B cell (primary cell): ENCODE results near the gene SDK2. TPM values are rescaled to one million over a fixed set of nuclear protein-coding genes. Genes with fewer than 3 reads are reported as not detected.

Experiments used
- ATAC-seq: fragments of 200-7000 bp; cut with Tn5 transposase; one replicate; pipeline ENCODE4 v1.10.0; 2021; ENCODE audit warnings: low read depth, mild to moderate bottlenecking, moderate number of reproducible peaks, moderate library complexity
- CTCF ChIA-PET: fragments of 350-600 bp; sonication (Branson Sonifier 250); formaldehyde crosslinking; loops from one replicate; lab custom pipeline; 2021; ENCODE audit warnings: antibody characterized with exemption, inconsistent platforms; lab: Charles Lee
- POLR2A ChIA-PET: fragments of 350-600 bp; sonication (Branson Sonifier 250); formaldehyde crosslinking; loops from one replicate; lab custom pipeline; 2021; ENCODE audit warnings: antibody characterized with exemption; lab: Charles Lee
- DNase-seq: peaks from one replicate; pipeline ENCODE4 v3.0.0; 2013
- H2AFZ ChIP-seq: 2 replicates; pipeline ENCODE4 v1.6.1; 2012; ENCODE audit warnings: mild to moderate bottlenecking, low read depth, low read length; ENCODE audit not compliant: insufficient read depth, poor library complexity, severe bottlenecking
- H3K27ac ChIP-seq, 2 donors: 1 replicate in 1 of 2; 2 replicates in 1 of 2; pipeline ENCODE4 v1.5.1; 2012 to 2013; ENCODE audit warnings: low read length in 2 of 2, mild to moderate bottlenecking in 2 of 2, moderate library complexity in 1 of 2
- H3K27me3 ChIP-seq, 4 experiments: fragments of 200-600 bp in 1 of 4; sonication (generic) in 1 of 4; replicated peaks in 1 of 4; 1 replicate in 2 of 4; 2 replicates in 2 of 4; pipeline versions ENCODE4 v1.6.1 to v1.7.0; 2013 to 2016; ENCODE audit warnings: low read length in 3 of 4, mild to moderate bottlenecking in 2 of 4, mixed read lengths in 1 of 4, moderate library complexity in 1 of 4; ENCODE audit not compliant: insufficient read depth in 4 of 4, control insufficient read depth in 3 of 4; ENCODE audit errors: control extremely low read depth in 1 of 4
- H3K36me3 ChIP-seq, 2 experiments: replicated peaks in 1 of 2; 1 replicate in 1 of 2; 2 replicates in 1 of 2; pipeline versions ENCODE4 v1.6.1 to v1.7.1; 2013; ENCODE audit warnings: low read length in 1 of 2; ENCODE audit not compliant: insufficient read depth in 2 of 2, control insufficient read depth in 1 of 2; ENCODE audit errors: control extremely low read depth in 1 of 2, extremely low read depth in 1 of 2
- H3K4me1 ChIP-seq, 2 donors: fragments of 200-600 bp in 1 of 2; sonication (generic) in 1 of 2; 1 replicate in 1 of 2; 2 replicates in 1 of 2; pipeline versions ENCODE4 v1.5.1 to v1.6.1; 2013 to 2017; ENCODE audit warnings: low read length in 2 of 2; ENCODE audit not compliant: control insufficient read depth in 2 of 2, insufficient read depth in 2 of 2
- H3K4me2 ChIP-seq: replicated peaks from 2 replicates; pipeline ENCODE3; 2012; ENCODE audit warnings: mild to moderate bottlenecking, low read depth, low read length; ENCODE audit not compliant: poor library complexity, severe bottlenecking
- H3K4me3 ChIP-seq, 5 experiments: fragments of 200-600 bp in 1 of 5; sonication (generic) in 1 of 5; 1 replicate in 3 of 5; 2 replicates in 2 of 5; pipeline versions ENCODE4 v1.5.1 to v1.7.0; 2011 to 2016; ENCODE audit warnings: low read length in 4 of 5, mild to moderate bottlenecking in 4 of 5, low read depth in 2 of 5, control low read depth in 1 of 5, moderate library complexity in 1 of 5; ENCODE audit not compliant: insufficient read depth in 1 of 5; ENCODE audit errors: control extremely low read depth in 1 of 5, extremely low read depth in 1 of 5
- H3K79me2 ChIP-seq: fragments of 200-600 bp; sonication (generic); one replicate; pipeline ENCODE4 v1.6.0; 2016; ENCODE audit warnings: low read length; ENCODE audit not compliant: control insufficient read depth, insufficient read depth
- H3K9ac ChIP-seq: fragments of 200-600 bp; sonication (generic); 2 replicates; pipeline ENCODE4 v1.6.1; 2017; ENCODE audit warnings: mild to moderate bottlenecking, low read length, moderate library complexity
- H3K9me3 ChIP-seq, 3 donors: one replicate each; pipeline versions ENCODE4 v1.6.1 to v1.7.1; 2013; ENCODE audit warnings: low read length in 2 of 3; ENCODE audit not compliant: control insufficient read depth in 2 of 3, insufficient read depth in 1 of 3; ENCODE audit errors: control extremely low read depth in 1 of 3
- H4K20me1 ChIP-seq: 2 replicates; pipeline ENCODE4 v1.6.0; 2012; ENCODE audit warnings: mild to moderate bottlenecking, low read length; ENCODE audit not compliant: insufficient read depth, control insufficient read depth, poor library complexity, severe bottlenecking
- H3K27ac Mint-ChIP-seq: one replicate; pipeline ENCODE4 v1.8.0; 2021; ENCODE audit warnings: mixed read lengths
- H3K27me3 Mint-ChIP-seq: one replicate; pipeline ENCODE4 v1.8.0; 2021; ENCODE audit warnings: mixed read lengths
- H3K4me1 Mint-ChIP-seq: one replicate; pipeline ENCODE4 v1.8.0; 2021; ENCODE audit warnings: mixed read lengths
- H3K4me3 Mint-ChIP-seq: one replicate; pipeline ENCODE4 v1.8.0; 2021; ENCODE audit warnings: mixed read lengths
- H3K9me3 Mint-ChIP-seq: one replicate; pipeline ENCODE4 v1.8.0; 2022; ENCODE audit warnings: mixed read lengths; ENCODE audit not compliant: insufficient read depth
- EZH2 ChIP-seq: IDR thresholded peaks from 2 replicates; pipeline ENCODE4 v1.6.1; 2012; ENCODE audit warnings: borderline replicate concordance, low read depth, mild to moderate bottlenecking, moderate library complexity, low read length; ENCODE audit not compliant: insufficient read depth, poor library complexity, severe bottlenecking
- WGBS: methylation state at CpG from one replicate; pipeline ENCODE4 v1.1.5; 2013; ENCODE audit warnings: missing lambda C conversion rate; ENCODE audit not compliant: insufficient coverage; 5-methylcytosine and 5-hydroxymethylcytosine counted together
- intact Hi-C: fragments of 100-400 bp; cut with micrococcal nuclease; formaldehyde crosslinking; loops from one replicate; pipeline ENCODE4 v1.10.0; 2022
- polyA plus RNA-seq: library from polyadenylated mRNA; depleted of rRNA; stranded (reverse); fragments of >200 nt; gene quantifications from 2 replicates; pipeline ENCODE4 v1.2.3, GENCODE V29; 2012
- total RNA-seq, 2 donors: library from RNA; stranded (reverse); fragments of 120-200 nt in 1 of 2; gene quantifications; 1 replicate in 1 of 2; 2 replicates in 1 of 2; pipeline versions ENCODE4 v1.2.3 to v1.2.4, GENCODE V29; 2013 to 2022
- TF ChIP-seq, protein P1 (sequence below): fragments of 200-600 bp; IDR thresholded peaks from one replicate; pipeline ENCODE4 v1.8.0; 2022; ENCODE audit warnings: antibody characterized with exemption, mild to moderate bottlenecking

Gene SDK2
- total and polyA plus RNA-seq, 2 donors (not counting 1 experiment from before 2014, with no cell fraction given), result 3.2 to 13.0 TPM

DNA sequence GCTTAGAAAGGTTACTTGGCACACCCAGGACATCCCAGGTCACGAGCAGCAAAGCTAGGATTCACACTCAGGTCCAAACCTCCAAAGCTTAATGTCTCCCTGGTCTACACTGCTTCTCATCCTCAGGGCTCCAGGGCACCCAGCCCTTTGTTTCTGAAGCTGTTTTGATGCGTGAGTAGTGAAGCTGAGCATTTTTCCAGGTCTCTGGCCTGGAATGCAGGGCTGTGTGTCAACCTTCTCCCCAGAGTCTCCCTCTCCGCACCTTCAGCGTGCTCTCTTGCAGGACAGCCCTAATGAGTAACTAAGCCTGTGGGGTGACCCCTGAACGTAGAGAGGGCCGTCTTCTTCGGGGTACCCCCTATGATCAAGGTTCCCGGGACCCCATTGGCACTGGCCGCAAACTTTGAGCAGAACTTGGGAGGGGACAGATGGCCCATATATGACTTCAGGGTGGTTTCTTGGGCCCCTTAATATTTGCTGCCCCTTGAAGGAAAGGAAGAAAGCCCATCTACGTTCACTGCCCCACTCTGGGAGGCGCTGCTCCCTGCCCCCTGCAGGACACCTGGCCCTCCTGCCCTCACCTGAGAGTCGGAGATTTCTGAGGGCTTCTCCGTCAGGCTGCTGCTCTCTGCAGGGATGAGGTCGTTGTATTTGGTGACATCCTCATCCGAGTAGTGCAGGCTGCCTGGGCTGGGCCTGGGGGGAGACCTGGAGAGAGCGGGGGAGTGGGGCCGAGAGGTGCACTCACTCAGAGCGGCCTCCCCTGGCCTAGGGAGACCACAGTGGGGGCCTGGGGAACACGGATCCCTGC lies 296.0 kb downstream of the SDK2 start:
- no peak overlapping the region for H3K9ac ChIP-seq
- H3K4me2 ChIP-seq, result no peak overlapping the region
- Mint-ChIP-seq H3K4me3 (no peak overlapping the region), H3K27ac (no peak overlapping the region), H3K4me1 (no peaks in the 10 kb centered on the region), H3K9me3 (no peaks in the 10 kb centered on the region), H3K27me3 (no peaks in the 10 kb centered on the region)
- H3K27me3 ChIP-seq, result peaks cover 0 to 2% (median 0%) of the 10 kb centered on the region in 4 experiments
- H3K79me2 ChIP-seq, result no peaks in the 10 kb centered on the region
- POLR2A ChIA-PET, result interaction anchor here (0.8 kb wide), 1 partner anchor 30 kb away, joined by 3 read pairs; no protein-coding TSS in a partner anchor
- 82% methylated on average over 17 of the region's 19 CpGs for WGBS
- no peak overlapping the region for H2AFZ ChIP-seq
- ATAC-seq, result no peak
- TF ChIP-seq, protein P1, sequence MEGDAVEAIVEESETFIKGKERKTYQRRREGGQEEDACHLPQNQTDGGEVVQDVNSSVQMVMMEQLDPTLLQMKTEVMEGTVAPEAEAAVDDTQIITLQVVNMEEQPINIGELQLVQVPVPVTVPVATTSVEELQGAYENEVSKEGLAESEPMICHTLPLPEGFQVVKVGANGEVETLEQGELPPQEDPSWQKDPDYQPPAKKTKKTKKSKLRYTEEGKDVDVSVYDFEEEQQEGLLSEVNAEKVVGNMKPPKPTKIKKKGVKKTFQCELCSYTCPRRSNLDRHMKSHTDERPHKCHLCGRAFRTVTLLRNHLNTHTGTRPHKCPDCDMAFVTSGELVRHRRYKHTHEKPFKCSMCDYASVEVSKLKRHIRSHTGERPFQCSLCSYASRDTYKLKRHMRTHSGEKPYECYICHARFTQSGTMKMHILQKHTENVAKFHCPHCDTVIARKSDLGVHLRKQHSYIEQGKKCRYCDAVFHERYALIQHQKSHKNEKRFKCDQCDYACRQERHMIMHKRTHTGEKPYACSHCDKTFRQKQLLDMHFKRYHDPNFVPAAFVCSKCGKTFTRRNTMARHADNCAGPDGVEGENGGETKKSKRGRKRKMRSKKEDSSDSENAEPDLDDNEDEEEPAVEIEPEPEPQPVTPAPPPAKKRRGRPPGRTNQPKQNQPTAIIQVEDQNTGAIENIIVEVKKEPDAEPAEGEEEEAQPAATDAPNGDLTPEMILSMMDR, result no peak
- TF ChIP-seq EZH2, result no peak
- peaks cover 0 to 7% of the 10 kb centered on the region in 2 experiments for H3K36me3 ChIP-seq
- H3K4me3 ChIP-seq, result no peak overlapping the region
- no peak for DNase-seq
- H3K4me1 ChIP-seq, result no peaks in the 10 kb centered on the region
- intact Hi-C loops, result no loop called here
- H3K27ac ChIP-seq, result no peak overlapping the region
- H4K20me1 ChIP-seq, result no peaks in the 10 kb centered on the region
- no peaks in the 10 kb centered on the region for H3K9me3 ChIP-seq
- CTCF ChIA-PET, result no interaction called here

DNA sequence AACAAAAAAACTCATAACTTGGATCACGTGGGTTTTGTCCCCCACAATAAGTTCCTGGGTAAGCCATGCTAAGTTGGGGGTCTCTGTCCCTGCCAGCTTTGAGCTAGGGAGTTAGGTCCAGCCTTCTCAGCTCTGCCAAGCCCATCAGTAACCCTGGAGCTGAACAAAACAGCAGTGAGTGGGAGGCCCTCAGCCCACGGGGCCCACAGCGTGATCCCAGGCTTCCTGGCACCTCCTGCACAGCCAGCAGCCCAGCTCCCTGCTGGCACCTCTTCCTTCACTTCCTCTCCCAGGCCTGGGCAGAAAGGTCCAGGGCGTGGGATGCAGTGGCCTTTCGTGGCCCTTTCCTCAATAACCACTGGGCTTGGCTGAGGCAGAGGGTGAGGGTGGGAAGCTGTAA lies 296.9 kb downstream of the SDK2 start:
- Histone ChIP-seq H3K4me2 (no peak overlapping the region), H3K4me1 (no peaks in the 10 kb centered on the region), H3K4me3 (no peak overlapping the region), H3K36me3 (peaks cover 0 to 7% of the 10 kb centered on the region in 2 experiments), H2AFZ (no peak overlapping the region), H3K27ac (no peak overlapping the region), H3K27me3 (peaks cover 0 to 4% (median 0%) of the 10 kb centered on the region in 4 experiments), H3K9me3 (no peaks in the 10 kb centered on the region), H3K9ac (no peak overlapping the region), H4K20me1 (no peaks in the 10 kb centered on the region), H3K79me2 (no peaks in the 10 kb centered on the region)
- intact Hi-C loops, result no loop called here
- ChIA-PET CTCF (no interaction called here), POLR2A (interaction anchor here (0.8 kb wide), 1 partner anchor 29 kb away, joined by 3 read pairs; no protein-coding TSS in a partner anchor)
- Mint-ChIP-seq H3K4me3 (no peak overlapping the region), H3K27ac (no peak overlapping the region), H3K4me1 (no peaks in the 10 kb centered on the region), H3K9me3 (no peaks in the 10 kb centered on the region), H3K27me3 (no peaks in the 10 kb centered on the region)
- ATAC-seq, result no peak
- DNase-seq, result no peak
- TF ChIP-seq, protein P1, result no peak
- no peak for TF ChIP-seq EZH2
- 54% methylated on average over 2 of the region's 5 CpGs for WGBS
